ENCODE results near the gene HLCS. TPM values are rescaled to one million over a fixed set of nuclear protein-coding genes. Genes with fewer than 3 reads are reported as not detected.

The HLCS gene
- total RNA-seq = 17.1 TPM
- long read RNA-seq, partial matches to known transcripts = 6 of 28 reads
- long read RNA-seq, other reads (novel, unspliced or antisense) = 22 of 28 reads

- peaks cover 7% of the 10 kb centered on the region for H3K36me3 ChIP-seq
- TF ChIP-seq, protein P1, sequence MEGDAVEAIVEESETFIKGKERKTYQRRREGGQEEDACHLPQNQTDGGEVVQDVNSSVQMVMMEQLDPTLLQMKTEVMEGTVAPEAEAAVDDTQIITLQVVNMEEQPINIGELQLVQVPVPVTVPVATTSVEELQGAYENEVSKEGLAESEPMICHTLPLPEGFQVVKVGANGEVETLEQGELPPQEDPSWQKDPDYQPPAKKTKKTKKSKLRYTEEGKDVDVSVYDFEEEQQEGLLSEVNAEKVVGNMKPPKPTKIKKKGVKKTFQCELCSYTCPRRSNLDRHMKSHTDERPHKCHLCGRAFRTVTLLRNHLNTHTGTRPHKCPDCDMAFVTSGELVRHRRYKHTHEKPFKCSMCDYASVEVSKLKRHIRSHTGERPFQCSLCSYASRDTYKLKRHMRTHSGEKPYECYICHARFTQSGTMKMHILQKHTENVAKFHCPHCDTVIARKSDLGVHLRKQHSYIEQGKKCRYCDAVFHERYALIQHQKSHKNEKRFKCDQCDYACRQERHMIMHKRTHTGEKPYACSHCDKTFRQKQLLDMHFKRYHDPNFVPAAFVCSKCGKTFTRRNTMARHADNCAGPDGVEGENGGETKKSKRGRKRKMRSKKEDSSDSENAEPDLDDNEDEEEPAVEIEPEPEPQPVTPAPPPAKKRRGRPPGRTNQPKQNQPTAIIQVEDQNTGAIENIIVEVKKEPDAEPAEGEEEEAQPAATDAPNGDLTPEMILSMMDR (IDR thresholded peaks at IDR 0.05) = no peak
- peak within 1 kb of the TSS; percentile 86 for H3K27ac ChIP-seq
- H3K9me3 ChIP-seq = no peaks in the 10 kb centered on the region
- DNase-seq = peak; percentile 79
- intact Hi-C loops (cut with DNase I) = no loop called here
- H3K27me3 ChIP-seq (ENCODE audit: low read depth) = no peaks in the 10 kb centered on the region
- ATAC-seq = peak; percentile 94
- H3K4me3 ChIP-seq = peak within 1 kb of the TSS; percentile 77
- peaks cover 10% of the 10 kb centered on the region for H3K4me1 ChIP-seq
Measured at GRCh38 chr21:36966066-36966820, at the start of gene HLCS. TSS of gene HLCS (minus strand) at chr21:36966669. CDS start at chr21:36966638, 31 bp downstream.

- Histone ChIP-seq H3K4me3 (peak overlapping the region; percentile 37), H3K9me3 (no peaks in the 10 kb centered on the region), H3K27me3 (ENCODE audit: low read depth) (peaks cover 30% of the 10 kb centered on the region), H3K4me1 (peaks cover 22% of the 10 kb centered on the region), H3K36me3 (no peaks in the 10 kb centered on the region), H3K27ac (peak overlapping the region; percentile 21)
- peak; percentile 97 to 98 for ATAC-seq
- TF ChIP-seq, protein P1 (IDR thresholded peaks at IDR 0.05) = peak; percentile 89
- DNase-seq = peak; percentile 90
- intact Hi-C loops (cut with DNase I) = no loop called here
Measured at GRCh38 chr21:37009740-37010341, 43.4 kb upstream of the HLCS start.

DNA sequence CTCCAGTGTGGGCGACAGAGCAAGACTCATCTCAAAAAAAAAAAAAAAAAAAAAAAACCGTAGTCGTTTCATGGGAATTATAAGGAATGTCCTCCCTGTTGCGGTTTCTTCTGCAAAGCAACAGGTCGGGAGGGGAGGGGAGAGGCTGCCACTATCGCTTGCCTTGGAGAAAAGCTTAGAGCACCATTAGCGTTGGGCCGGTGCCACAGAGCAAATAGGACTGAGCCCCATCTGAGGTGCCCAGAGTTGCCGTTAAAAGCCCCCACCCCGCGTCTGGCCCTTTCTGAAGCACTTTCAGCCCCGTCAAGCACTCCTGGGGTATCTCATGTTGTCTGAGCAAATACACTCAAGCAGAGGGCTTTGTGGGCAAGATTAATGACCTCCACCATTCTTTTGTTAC lies 42.3 kb upstream of the HLCS start:
- DNase-seq (no peak), ATAC-seq (peak; percentile 4 to 30)
- Histone ChIP-seq H3K27ac (no peak overlapping the region), H3K4me3 (no peak overlapping the region), H3K36me3 (no peaks in the 10 kb centered on the region), H3K27me3 (ENCODE audit: low read depth) (peaks cover 30% of the 10 kb centered on the region), H3K4me1 (peaks cover 22% of the 10 kb centered on the region), H3K9me3 (no peaks in the 10 kb centered on the region)
- intact Hi-C loops (cut with DNase I) = no loop called here
- TF ChIP-seq, protein P1 (IDR thresholded peaks at IDR 0.05) = no peak

- H3K9me3 ChIP-seq = no peaks in the 10 kb centered on the region
- H3K27me3 ChIP-seq (ENCODE audit: low read depth) = peaks cover 30% of the 10 kb centered on the region
- TF ChIP-seq, protein P1 (IDR thresholded peaks at IDR 0.05) = no peak
- no peak within 1 kb of the TSS for H3K27ac ChIP-seq
- H3K4me1 ChIP-seq = peaks cover 22% of the 10 kb centered on the region
- intact Hi-C loops (cut with DNase I) = no loop called here
- H3K36me3 ChIP-seq = no peaks in the 10 kb centered on the region
- DNase-seq = no peak
- H3K4me3 ChIP-seq = peak within 1 kb of the TSS; percentile 49
- peak; percentile 2 to 5 for ATAC-seq
Measured at GRCh38 chr21:37006486-37007291, 40.2 kb upstream of the HLCS start, which contains the start of gene RIPPLY3. TSS of gene RIPPLY3 (plus strand) at chr21:37006702. CDS start at chr21:37006773, 71 bp downstream.

Measured in lower lobe of right lung (tissue), 2 donors.